ENCODE results near the gene DAB1.

DAB1 gene

GRCh38 chr1:57311006-57311405, 112.9 kb downstream of the DAB1 start:
- no peak for DNase-seq

- no peak for DNase-seq
These were observed 114.2 kb downstream of the DAB1 start for GRCh38 chr1:57309630-57310029.

GRCh38 chr1:57307392-57308170, 116.3 kb downstream of the DAB1 start:
- peak; percentile 5 for DNase-seq

- no peak for DNase-seq
These were observed 119.3 kb downstream of the DAB1 start for GRCh38 chr1:57304591-57304990.

GRCh38 chr1:57302812-57303596, 120.9 kb downstream of the DAB1 start:
- DNase-seq = no peak

- DNase-seq = no peak
These were observed 123.7 kb downstream of the DAB1 start for GRCh38 chr1:57300186-57300585.

- no peak for DNase-seq
These were observed 127.1 kb downstream of the DAB1 start for GRCh38 chr1:57296726-57297250.

- DNase-seq = no peak
These were observed 128.5 kb downstream of the DAB1 start for GRCh38 chr1:57295326-57295725.

- no peak for DNase-seq
These were observed 129.7 kb downstream of the DAB1 start for GRCh38 chr1:57294177-57294576.

GRCh38 chr1:57293214-57293613, 130.6 kb downstream of the DAB1 start:
- no peak for DNase-seq

- no peak for DNase-seq
These were observed 134.1 kb downstream of the DAB1 start for GRCh38 chr1:57289781-57290180.

GRCh38 chr1:57285992-57286391, 137.9 kb downstream of the DAB1 start:
- no peak for DNase-seq

- DNase-seq = no peak
These were observed 141.4 kb downstream of the DAB1 start for GRCh38 chr1:57282411-57282810.

- DNase-seq = no peak
These were observed 142.5 kb downstream of the DAB1 start for GRCh38 chr1:57281324-57281723.

- no peak for DNase-seq
These were observed 143.8 kb downstream of the DAB1 start for GRCh38 chr1:57279909-57280666.

- DNase-seq = no peak
These were observed 145.3 kb downstream of the DAB1 start for GRCh38 chr1:57278558-57278957.

- DNase-seq = no peak
These were observed 146.2 kb downstream of the DAB1 start for GRCh38 chr1:57277681-57278080.

- DNase-seq = no peak
These were observed 146.9 kb downstream of the DAB1 start for GRCh38 chr1:57276918-57277317.

- DNase-seq = no peak
These were observed 151.3 kb downstream of the DAB1 start for GRCh38 chr1:57272601-57273000.

- no peak for DNase-seq
These were observed 151.7 kb downstream of the DAB1 start for GRCh38 chr1:57272150-57272549.

- DNase-seq = no peak
These were observed 152.7 kb downstream of the DAB1 start for GRCh38 chr1:57270927-57271698.

- no peak for DNase-seq
These were observed 154.1 kb downstream of the DAB1 start for GRCh38 chr1:57269630-57270225.

All from activated T-cell treated with anti-CD3 and anti-CD28 coated beads for 4 hours (primary cell).